H9 (cell line): Measurements from ENCODE around the gene CUL4A. TPM values are rescaled to one million over a fixed set of nuclear protein-coding genes. Genes with fewer than 3 reads are reported as not detected.

ENCODE experiments used
- DNase-seq: peaks from one replicate; pipeline ENCODE4 v3.0.0-alpha.2; 2017
- H2AFZ ChIP-seq: one replicate; pipeline ENCODE4 v1.6.1; 2013; ENCODE audit warnings: mild to moderate bottlenecking, low read length, control low read depth, moderate library complexity
- H2AK5ac ChIP-seq: 2 replicates; pipeline ENCODE4 v1.6.1; 2013; ENCODE audit warnings: low read length, control low read depth, mixed read lengths; ENCODE audit not compliant: insufficient read length
- H2BK120ac ChIP-seq: one replicate; pipeline ENCODE4 v1.6.1; 2013; ENCODE audit warnings: low read depth, mild to moderate bottlenecking, low read length, control low read depth, inconsistent platforms; ENCODE audit not compliant: poor library complexity, severe bottlenecking
- H2BK12ac ChIP-seq: 2 replicates; pipeline ENCODE4 v1.6.1; 2013; ENCODE audit warnings: low read length, control low read depth, mixed read lengths, low read depth; ENCODE audit not compliant: insufficient read length
- H2BK15ac ChIP-seq: 2 replicates; pipeline ENCODE4 v1.6.1; 2013; ENCODE audit warnings: low read depth, low read length, control low read depth
- H2BK20ac ChIP-seq: one replicate; pipeline ENCODE4 v1.6.1; 2013; ENCODE audit warnings: low read depth, mild to moderate bottlenecking, low read length, control low read depth, inconsistent platforms; ENCODE audit not compliant: poor library complexity, severe bottlenecking
- H2BK5ac ChIP-seq: 2 replicates; pipeline ENCODE4 v1.6.1; 2013; ENCODE audit warnings: low read length, control low read depth, mixed read lengths; ENCODE audit not compliant: insufficient read length
- H3K14ac ChIP-seq: 2 replicates; pipeline ENCODE4 v1.6.1; 2013; ENCODE audit warnings: low read length, control low read depth; ENCODE audit not compliant: insufficient read depth
- H3K18ac ChIP-seq: 2 replicates; pipeline ENCODE4 v1.6.1; 2013; ENCODE audit warnings: low read depth, mild to moderate bottlenecking, mixed read lengths, low read length, control low read depth; ENCODE audit not compliant: insufficient read length
- H3K23ac ChIP-seq: 2 replicates; pipeline ENCODE4 v1.6.1; 2013; ENCODE audit warnings: low read length, control low read depth, mixed read lengths, low read depth; ENCODE audit not compliant: insufficient read length
- H3K23me2 ChIP-seq: 2 replicates; pipeline ENCODE4 v1.6.1; 2013; ENCODE audit warnings: low read depth, mild to moderate bottlenecking, mixed read lengths, low read length, control low read depth; ENCODE audit not compliant: insufficient read length, poor library complexity, severe bottlenecking
- H3K27ac ChIP-seq: 2 replicates; pipeline ENCODE4 v1.5.1; 2013; ENCODE audit warnings: low read length, control low read depth, mixed read lengths, low read depth; ENCODE audit not compliant: insufficient read length
- H3K27me3 ChIP-seq: 2 replicates; pipeline ENCODE4 v1.6.1; 2013; ENCODE audit warnings: low read length, control low read depth, inconsistent platforms; ENCODE audit not compliant: insufficient read depth
- H3K4ac ChIP-seq: 2 replicates; pipeline ENCODE4 v1.6.1; 2013; ENCODE audit warnings: low read depth, mild to moderate bottlenecking, control low read depth, inconsistent platforms, low read length, moderate library complexity
- H3K4me1 ChIP-seq: 2 replicates; pipeline ENCODE4 v1.6.1; 2013; ENCODE audit warnings: low read length, control low read depth, inconsistent platforms; ENCODE audit not compliant: insufficient read depth
- H3K4me2 ChIP-seq: 2 replicates; pipeline ENCODE4 v1.6.1; 2013; ENCODE audit warnings: low read length, control low read depth, mixed read lengths; ENCODE audit not compliant: insufficient read length, insufficient read depth
- H3K56ac ChIP-seq: 2 replicates; pipeline ENCODE4 v1.6.1; 2013; ENCODE audit warnings: low read depth, mild to moderate bottlenecking, mixed read lengths, low read length, control low read depth; ENCODE audit not compliant: insufficient read length
- H3K79me1 ChIP-seq: 2 replicates; pipeline ENCODE4 v1.6.1; 2013; ENCODE audit warnings: low read depth, mild to moderate bottlenecking, moderate library complexity, low read length, control low read depth, inconsistent platforms; ENCODE audit not compliant: insufficient read depth, poor library complexity, severe bottlenecking
- H3K79me2 ChIP-seq: 2 replicates; pipeline ENCODE4 v1.6.1; 2013; ENCODE audit warnings: low read length, control low read depth, inconsistent platforms; ENCODE audit not compliant: insufficient read depth
- H3K9ac ChIP-seq: 2 replicates; pipeline ENCODE4 v1.6.1; 2013; ENCODE audit warnings: low read length, control low read depth, mixed read lengths; ENCODE audit not compliant: insufficient read length; ENCODE audit errors: extremely low read depth
- H3K9me3 ChIP-seq: one replicate; pipeline ENCODE4 v1.6.1; 2013; ENCODE audit warnings: low read depth, low read length, inconsistent platforms; ENCODE audit not compliant: control insufficient read depth
- H3T11ph ChIP-seq: one replicate; pipeline ENCODE4 v1.6.1; 2013; ENCODE audit warnings: mild to moderate bottlenecking, low read length, control low read depth, inconsistent platforms
- H4K20me1 ChIP-seq: one replicate; pipeline ENCODE4 v1.6.1; 2013; ENCODE audit not compliant: control insufficient read depth, insufficient read length, insufficient read depth
- H4K5ac ChIP-seq: 2 replicates; pipeline ENCODE4 v1.6.1; 2013; ENCODE audit warnings: low read depth, mild to moderate bottlenecking, mixed read lengths, low read length, control low read depth; ENCODE audit not compliant: insufficient read length
- H4K8ac ChIP-seq: replicated peaks from 2 replicates; pipeline ENCODE4 v1.6.1; 2013; ENCODE audit warnings: low read length, control low read depth, mixed read lengths, low read depth; ENCODE audit not compliant: insufficient read length
- H4K91ac ChIP-seq: 2 replicates; pipeline ENCODE4 v1.6.1; 2013; ENCODE audit warnings: low read depth, mild to moderate bottlenecking, moderate library complexity, mixed read lengths, low read length, control low read depth; ENCODE audit not compliant: insufficient read length
- H3K27ac Mint-ChIP-seq, 3 experiments: 2 replicates in 2 of 3; 3 replicates in 1 of 3; pipeline ENCODE4 v1.8.0; 2020 to 2021; ENCODE audit warnings: mixed read lengths in 3 of 3, mild to moderate bottlenecking in 1 of 3, moderate library complexity in 1 of 3
- H3K27me3 Mint-ChIP-seq: 2 replicates; pipeline ENCODE4 v1.8.0; 2021; ENCODE audit warnings: low read depth, mild to moderate bottlenecking, moderate library complexity, mixed read lengths
- H3K36me3 Mint-ChIP-seq, 3 experiments: 2 replicates in 2 of 3; 3 replicates in 1 of 3; pipeline ENCODE4 v1.8.0; 2020 to 2021; ENCODE audit warnings: low read depth in 3 of 3, mixed read lengths in 3 of 3; ENCODE audit not compliant: insufficient read depth in 1 of 3
- H3K4me1 Mint-ChIP-seq, 2 experiments: 2 replicates each; pipeline ENCODE4 v1.8.0; 2020; ENCODE audit warnings: mixed read lengths in 2 of 2
- H3K4me3 Mint-ChIP-seq, 2 experiments: 2 replicates in 1 of 2; 3 replicates in 1 of 2; pipeline ENCODE4 v1.8.0; 2020 to 2021; ENCODE audit warnings: mild to moderate bottlenecking in 2 of 2, mixed read lengths in 2 of 2, moderate library complexity in 1 of 2
- H3K9me3 Mint-ChIP-seq, 2 experiments: 2 replicates in 1 of 2; 3 replicates in 1 of 2; pipeline ENCODE4 v1.8.0; 2020; ENCODE audit warnings: mild to moderate bottlenecking in 2 of 2, mixed read lengths in 2 of 2, moderate library complexity in 1 of 2
- WGBS: extraction: QIAGEN DNeasy Blood & Tissue Kit; methylation state at CpG from one replicate; pipeline ENCODE4 v1.1.7; 2013; ENCODE audit warnings: missing lambda C conversion rate, low lambda C conversion rate, mixed read lengths; ENCODE audit not compliant: insufficient read length; ENCODE audit errors: extremely low coverage; 5-methylcytosine and 5-hydroxymethylcytosine counted together
- total RNA-seq: library from RNA; stranded (reverse); gene quantifications from 2 replicates; pipeline ENCODE4 v1.2.1, GENCODE V29; 2021
- TF ChIP-seq, protein P1 (sequence below): fragments of 200-600 bp; sonication (generic); conservative IDR thresholded peaks from 3 replicates; pipeline ENCODE4 v1.8.0; 2021; ENCODE audit warnings: antibody characterized with exemption, mild to moderate bottlenecking

Gene CUL4A
- total RNA-seq, 1 experiment from 2014 or later, result 97.9 TPM

DNA sequence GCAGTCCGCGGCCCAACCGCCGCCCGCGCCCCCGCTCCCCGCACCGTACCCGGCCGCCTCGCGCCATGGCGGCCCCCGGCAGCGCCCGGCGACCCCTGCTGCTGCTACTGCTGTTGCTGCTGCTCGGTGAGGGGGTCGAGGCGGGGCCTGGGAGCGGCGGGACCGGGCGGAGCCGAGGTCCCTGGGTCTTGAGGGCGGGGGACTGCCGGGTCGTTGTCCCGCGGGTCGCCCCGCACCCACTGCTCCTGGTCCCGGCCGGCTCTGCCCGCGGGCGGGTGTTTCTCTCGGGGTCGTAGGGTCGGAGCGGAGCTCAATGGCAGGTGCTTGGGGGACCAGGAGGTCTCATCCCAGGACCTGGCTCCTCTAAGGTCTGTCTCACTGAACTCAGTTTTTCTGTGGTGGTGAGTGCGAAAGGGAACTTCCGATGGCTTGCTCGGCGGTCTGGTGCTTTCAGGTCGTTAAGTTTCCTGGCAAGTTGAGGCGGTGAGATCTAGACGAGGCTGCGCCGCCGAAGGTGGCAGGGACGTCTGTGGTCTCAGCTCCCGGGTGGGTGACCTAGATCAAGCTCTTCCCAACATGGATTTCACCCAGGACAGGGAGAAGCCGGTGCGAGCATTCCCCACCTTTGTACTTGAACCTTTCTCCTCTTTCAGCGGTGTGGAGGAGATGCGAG lies 88.1 kb downstream of the CUL4A start:
- no peak overlapping the region for H3K23ac ChIP-seq
- H3K36me3 Mint-ChIP-seq, result peaks cover 0 to 1% (median 0%) of the 10 kb centered on the region in 3 experiments; a peak in 2 of 7 replicates
- peaks cover 24% of the 10 kb centered on the region; the same call in 1 of the 2 replicates for H3K79me2 ChIP-seq
- H3K27me3 ChIP-seq, result no peaks in the 10 kb centered on the region
- no peak overlapping the region for H4K8ac ChIP-seq
- peaks cover 12% of the 10 kb centered on the region for H3K23me2 ChIP-seq
- H3K27ac Mint-ChIP-seq, result peak overlapping the region; percentile 85 to 93 (median 91)
- H3K56ac ChIP-seq, result no peak overlapping the region
- H4K91ac ChIP-seq, result no peak overlapping the region
- no CpG with 5 or more reads among the region's 58 CpGs for WGBS
- peaks cover 16 to 19% of the 10 kb centered on the region in 2 experiments for H3K4me1 Mint-ChIP-seq
- H2BK20ac ChIP-seq, result no peak overlapping the region
- H3K4ac ChIP-seq, result no peak overlapping the region
- H3K9me3 Mint-ChIP-seq, result peaks cover 0 to 5% of the 10 kb centered on the region in 2 experiments; a peak in 2 of 5 replicates
- no peak overlapping the region for H2BK15ac ChIP-seq
- peak overlapping the region; percentile 11 for H3K18ac ChIP-seq
- H2BK120ac ChIP-seq, result no peak overlapping the region
- H3K27me3 Mint-ChIP-seq, result peaks cover 12% of the 10 kb centered on the region
- peak overlapping the region; percentile 44 for H3K14ac ChIP-seq
- 0 out of 2 replicates have a peak, but pooled peaks cover 3% of the 10 kb centered on the region for H3K4me1 ChIP-seq
- peak; percentile 45 for DNase-seq
- no peak overlapping the region for H4K5ac ChIP-seq
- no peak overlapping the region for H2BK12ac ChIP-seq
- no peak overlapping the region for H3K27ac ChIP-seq
- peaks cover 3% of the 10 kb centered on the region for H3K79me1 ChIP-seq
- peak overlapping the region; percentile 82 for H3K4me2 ChIP-seq
- H2AFZ ChIP-seq, result no peak overlapping the region
- H2BK5ac ChIP-seq, result no peak overlapping the region
- H3K9me3 ChIP-seq, result no peaks in the 10 kb centered on the region
- H4K20me1 ChIP-seq, result no peaks in the 10 kb centered on the region
- TF ChIP-seq, protein P1, sequence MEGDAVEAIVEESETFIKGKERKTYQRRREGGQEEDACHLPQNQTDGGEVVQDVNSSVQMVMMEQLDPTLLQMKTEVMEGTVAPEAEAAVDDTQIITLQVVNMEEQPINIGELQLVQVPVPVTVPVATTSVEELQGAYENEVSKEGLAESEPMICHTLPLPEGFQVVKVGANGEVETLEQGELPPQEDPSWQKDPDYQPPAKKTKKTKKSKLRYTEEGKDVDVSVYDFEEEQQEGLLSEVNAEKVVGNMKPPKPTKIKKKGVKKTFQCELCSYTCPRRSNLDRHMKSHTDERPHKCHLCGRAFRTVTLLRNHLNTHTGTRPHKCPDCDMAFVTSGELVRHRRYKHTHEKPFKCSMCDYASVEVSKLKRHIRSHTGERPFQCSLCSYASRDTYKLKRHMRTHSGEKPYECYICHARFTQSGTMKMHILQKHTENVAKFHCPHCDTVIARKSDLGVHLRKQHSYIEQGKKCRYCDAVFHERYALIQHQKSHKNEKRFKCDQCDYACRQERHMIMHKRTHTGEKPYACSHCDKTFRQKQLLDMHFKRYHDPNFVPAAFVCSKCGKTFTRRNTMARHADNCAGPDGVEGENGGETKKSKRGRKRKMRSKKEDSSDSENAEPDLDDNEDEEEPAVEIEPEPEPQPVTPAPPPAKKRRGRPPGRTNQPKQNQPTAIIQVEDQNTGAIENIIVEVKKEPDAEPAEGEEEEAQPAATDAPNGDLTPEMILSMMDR, result no peak
- no peak overlapping the region for H2AK5ac ChIP-seq
- peak overlapping the region; percentile 91 to 93 for H3K4me3 Mint-ChIP-seq
- H3K9ac ChIP-seq, result peak overlapping the region; percentile 95
- H3T11ph ChIP-seq, result no peak overlapping the region
